Tibial artery (tissue), 4 donors: ENCODE results near the gene OTUB1.

Source experiments
- DNase-seq, 2 donors: peaks; one replicate each; pipeline ENCODE4 v3.0.0-alpha.2; 2019
- H3K27ac ChIP-seq, 2 donors: fragments of 200-600 bp; sonication (generic) in 1 of 2; 1 replicate in 1 of 2; 2 replicates in 1 of 2; pipeline ENCODE4 v1.5.1; 2018 to 2019; ENCODE audit warnings: mild to moderate bottlenecking in 1 of 2
- H3K27me3 ChIP-seq, 2 donors: fragments of 200-600 bp; sonication (generic) in 1 of 2; one replicate each; pipeline versions ENCODE4 v1.5.1 to v1.6.0; 2016 to 2019
- H3K36me3 ChIP-seq, 3 donors: fragments of 200-600 bp; sonication (generic) in 2 of 3; one replicate each; pipeline ENCODE4 v1.5.1; 2016 to 2019; ENCODE audit warnings: mild to moderate bottlenecking in 2 of 3
- H3K4me1 ChIP-seq, 4 donors: fragments of 200-600 bp; sonication (generic) in 2 of 4; 1 replicate in 3 of 4; 2 replicates in 1 of 4; pipeline ENCODE4 v1.5.1; 2016 to 2019
- H3K4me3 ChIP-seq, 2 donors: fragments of 200-600 bp; sonication (generic) in 1 of 2; 1 replicate in 1 of 2; 2 replicates in 1 of 2; pipeline ENCODE4 v1.5.1; 2018 to 2019; ENCODE audit warnings: mild to moderate bottlenecking in 2 of 2
- H3K9me3 ChIP-seq, 3 donors: fragments of 200-600 bp; sonication (generic) in 1 of 3; one replicate each; pipeline ENCODE4 v1.5.1; 2016 to 2019
- intact Hi-C: fragments of 100-400 bp; cut with DNase I; formaldehyde crosslinking; loops from one replicate; pipeline ENCODE4 v1.15.0; 2023; ENCODE audit warnings: low total_unique reads
- TF ChIP-seq, protein P1 (sequence below), 2 experiments: fragments of 200-600 bp in 1 of 2; fragments of 450-650 bp in 1 of 2; IDR thresholded peaks; one replicate each; pipeline ENCODE4 v1.5.1; 2017 to 2019; ENCODE audit warnings: antibody characterized with exemption in 2 of 2, mild to moderate bottlenecking in 1 of 2, moderate library complexity in 1 of 2

The OTUB1 gene

GRCh38 chr11:64000026-64000739, 13.9 kb downstream of the OTUB1 start:
- H3K27ac ChIP-seq = peak overlapping the region; percentile 3 to 10
- H3K4me1 ChIP-seq = peaks cover 0 to 33% (median 22%) of the 10 kb centered on the region in 4 donors
- peak overlapping the region; percentile 39 to 47 for H3K4me3 ChIP-seq
- intact Hi-C loops = loop anchor here (2.0 kb wide), 1 partner anchor 149 kb away; no protein-coding TSS in a partner anchor
- H3K36me3 ChIP-seq = peaks cover 20 to 38% (median 35%) of the 10 kb centered on the region in 3 donors
- DNase-seq = peak; percentile 51 to 76
- H3K9me3 ChIP-seq = no peaks in the 10 kb centered on the region
- TF ChIP-seq, protein P1, sequence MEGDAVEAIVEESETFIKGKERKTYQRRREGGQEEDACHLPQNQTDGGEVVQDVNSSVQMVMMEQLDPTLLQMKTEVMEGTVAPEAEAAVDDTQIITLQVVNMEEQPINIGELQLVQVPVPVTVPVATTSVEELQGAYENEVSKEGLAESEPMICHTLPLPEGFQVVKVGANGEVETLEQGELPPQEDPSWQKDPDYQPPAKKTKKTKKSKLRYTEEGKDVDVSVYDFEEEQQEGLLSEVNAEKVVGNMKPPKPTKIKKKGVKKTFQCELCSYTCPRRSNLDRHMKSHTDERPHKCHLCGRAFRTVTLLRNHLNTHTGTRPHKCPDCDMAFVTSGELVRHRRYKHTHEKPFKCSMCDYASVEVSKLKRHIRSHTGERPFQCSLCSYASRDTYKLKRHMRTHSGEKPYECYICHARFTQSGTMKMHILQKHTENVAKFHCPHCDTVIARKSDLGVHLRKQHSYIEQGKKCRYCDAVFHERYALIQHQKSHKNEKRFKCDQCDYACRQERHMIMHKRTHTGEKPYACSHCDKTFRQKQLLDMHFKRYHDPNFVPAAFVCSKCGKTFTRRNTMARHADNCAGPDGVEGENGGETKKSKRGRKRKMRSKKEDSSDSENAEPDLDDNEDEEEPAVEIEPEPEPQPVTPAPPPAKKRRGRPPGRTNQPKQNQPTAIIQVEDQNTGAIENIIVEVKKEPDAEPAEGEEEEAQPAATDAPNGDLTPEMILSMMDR (IDR thresholded peaks at IDR 0.05) = peak; percentile 80 to 95
- peaks cover 0 to 7% of the 10 kb centered on the region in 2 donors for H3K27me3 ChIP-seq

DNA sequence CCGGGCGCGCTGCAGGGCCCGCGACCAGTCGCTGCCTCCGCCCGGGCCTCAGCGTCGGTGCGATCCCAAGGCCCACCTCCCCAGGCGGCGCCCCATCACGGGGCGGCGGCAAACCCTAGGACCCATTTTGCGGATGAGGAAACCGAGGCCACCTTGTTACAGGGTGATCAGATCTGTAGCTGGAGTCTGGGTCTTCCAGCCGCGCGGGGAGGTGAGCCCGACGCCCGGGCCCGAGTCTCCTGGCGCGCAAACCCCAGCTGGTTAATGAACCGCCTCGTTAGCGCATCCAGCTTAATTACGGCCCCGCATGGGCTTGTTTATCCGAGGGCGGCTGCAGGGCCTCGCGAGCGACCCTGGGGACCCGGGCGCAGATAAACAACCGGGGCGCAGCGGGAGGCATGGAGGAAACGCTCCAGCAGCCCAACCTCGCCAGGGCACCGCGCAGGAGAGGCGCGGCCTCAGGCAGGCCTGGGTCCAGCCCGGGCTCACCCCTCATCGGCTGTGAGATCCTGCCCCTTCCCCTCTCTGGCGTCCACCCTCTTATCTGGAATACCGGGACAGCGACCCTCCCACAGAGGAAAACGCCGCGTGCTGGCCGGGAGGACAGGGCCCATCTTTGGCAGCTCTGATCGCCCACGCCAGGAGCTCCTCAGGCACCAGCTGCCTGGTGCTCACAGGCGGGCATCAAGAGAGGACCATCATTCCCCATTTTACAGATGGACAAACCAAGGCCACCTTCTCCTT, 14.7 kb downstream of the OTUB1 start:
- H3K4me1 ChIP-seq = peaks cover 0 to 33% (median 22%) of the 10 kb centered on the region in 4 donors
- peak overlapping the region; percentile 39 to 47 for H3K4me3 ChIP-seq
- H3K36me3 ChIP-seq = peaks cover 18 to 31% (median 31%) of the 10 kb centered on the region in 3 donors
- H3K9me3 ChIP-seq = no peaks in the 10 kb centered on the region
- TF ChIP-seq, protein P1 (IDR thresholded peaks at IDR 0.05) = peak in 1 of 2 experiments; percentile 18
- no peak for DNase-seq
- intact Hi-C loops = loop anchor here (2.0 kb wide), 1 partner anchor 148 kb away; no protein-coding TSS in a partner anchor
- peak overlapping the region; percentile 3 to 10 for H3K27ac ChIP-seq
- peaks cover 0 to 7% of the 10 kb centered on the region in 2 donors for H3K27me3 ChIP-seq

- H3K36me3 ChIP-seq = peaks cover 10 to 23% (median 22%) of the 10 kb centered on the region in 3 donors
- H3K27ac ChIP-seq = no peak overlapping the region
- DNase-seq = no peak
- no peak overlapping the region for H3K4me3 ChIP-seq
- intact Hi-C loops = loop anchor here (2.0 kb wide), 1 partner anchor 147 kb away; no protein-coding TSS in a partner anchor
- peaks cover 0 to 7% of the 10 kb centered on the region in 2 donors for H3K27me3 ChIP-seq
- H3K4me1 ChIP-seq = peaks cover 0 to 35% (median 22%) of the 10 kb centered on the region in 4 donors
- no peaks in the 10 kb centered on the region for H3K9me3 ChIP-seq
- TF ChIP-seq, protein P1 (IDR thresholded peaks at IDR 0.05) = no peak
Measured at GRCh38 chr11:64001484-64002420, 15.5 kb downstream of the OTUB1 start.

DNA sequence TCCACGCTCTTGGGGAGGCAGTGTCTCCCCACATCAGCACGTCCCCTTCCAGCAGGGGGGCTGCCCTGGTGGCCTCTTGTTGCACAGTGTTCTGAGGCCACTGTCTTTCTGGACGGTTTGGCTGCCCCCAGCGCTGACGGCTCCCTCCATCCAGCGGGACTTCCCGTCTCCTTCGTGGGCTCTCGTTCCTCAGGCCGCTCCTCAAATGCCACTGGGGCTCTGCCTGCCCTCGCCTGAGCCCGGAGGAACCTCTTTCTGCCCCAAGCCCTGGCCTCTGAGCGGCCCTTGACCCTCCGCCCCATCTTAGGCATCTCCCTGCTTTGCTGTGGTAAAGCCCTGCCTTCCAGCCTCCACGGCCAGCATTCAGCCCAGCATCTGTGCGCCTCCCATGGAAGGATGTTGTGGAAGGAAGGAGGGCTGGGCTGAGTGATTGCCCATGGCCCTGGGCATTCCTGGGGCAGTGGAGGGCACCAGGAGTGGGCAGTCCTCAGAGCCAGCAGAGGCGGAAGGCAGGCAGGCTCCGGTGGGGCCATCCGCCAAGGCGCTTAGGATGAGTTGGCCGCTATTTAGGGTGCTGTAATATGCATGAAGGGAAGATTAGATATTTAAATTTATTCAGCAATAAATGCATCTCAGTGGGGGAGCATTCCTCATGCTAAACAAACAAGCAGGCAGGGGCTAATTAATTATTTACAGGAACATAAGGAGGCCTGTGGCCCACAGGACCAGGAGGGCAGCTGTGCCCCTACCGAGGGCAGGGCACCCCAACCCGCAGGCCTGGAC, 17.8 kb downstream of the OTUB1 start:
- H3K27me3 ChIP-seq = peaks cover 0 to 5% of the 10 kb centered on the region in 2 donors
- peaks cover 0 to 46% (median 30%) of the 10 kb centered on the region in 4 donors for H3K4me1 ChIP-seq
- TF ChIP-seq, protein P1 (IDR thresholded peaks at IDR 0.05) = no peak
- no peak for DNase-seq
- no peak overlapping the region for H3K27ac ChIP-seq
- H3K9me3 ChIP-seq = no peaks in the 10 kb centered on the region
- H3K36me3 ChIP-seq = peaks cover 0 to under 1% (median 0%) of the 10 kb centered on the region in 3 donors
- intact Hi-C loops = no loop called here
- H3K4me3 ChIP-seq = no peak overlapping the region
